ENCODE results near the gene GNAO1. TPM values are rescaled to one million over a fixed set of nuclear protein-coding genes. Genes with fewer than 3 reads are reported as not detected.

The GNAO1 gene
- total RNA-seq, 1 donor, result not detected

GRCh38 chr16:56193951-56194726 lies 2.9 kb downstream of the GNAO1 start:
- H3K9me3 ChIP-seq (ENCODE audit: low read depth, low read length), result no peaks in the 10 kb centered on the region
- H3K4me3 ChIP-seq (ENCODE audit: insufficient read depth, low read length), result no peak overlapping the region
- no peak overlapping the region for H3K27ac ChIP-seq (ENCODE audit: low read depth, low read length)
- H3K4me1 ChIP-seq (ENCODE audit: insufficient read depth, low read length), result no peaks in the 10 kb centered on the region
- H4K20me1 ChIP-seq (ENCODE audit: insufficient read depth, low read length), result no peaks in the 10 kb centered on the region
- H3K79me2 ChIP-seq (ENCODE audit: insufficient read depth, low read length), result no peaks in the 10 kb centered on the region
- H3K36me3 ChIP-seq (ENCODE audit: insufficient read depth, low read length), result no peaks in the 10 kb centered on the region
- no peak for TF ChIP-seq CTCF (IDR thresholded peaks at IDR 0.05; ENCODE audit: extremely low read depth, low read depth, low read length)
- peaks cover 53% of the 10 kb centered on the region for H3K27me3 ChIP-seq (ENCODE audit: insufficient read depth, low read length)
- peak; percentile 88 for DNase-seq (ENCODE audit: insufficient read length, low spot score, missing footprints)
- H3K4me2 ChIP-seq (ENCODE audit: insufficient read depth, low read length), result no peak overlapping the region
- no peak overlapping the region for H2AFZ ChIP-seq (ENCODE audit: low read length)

DNA sequence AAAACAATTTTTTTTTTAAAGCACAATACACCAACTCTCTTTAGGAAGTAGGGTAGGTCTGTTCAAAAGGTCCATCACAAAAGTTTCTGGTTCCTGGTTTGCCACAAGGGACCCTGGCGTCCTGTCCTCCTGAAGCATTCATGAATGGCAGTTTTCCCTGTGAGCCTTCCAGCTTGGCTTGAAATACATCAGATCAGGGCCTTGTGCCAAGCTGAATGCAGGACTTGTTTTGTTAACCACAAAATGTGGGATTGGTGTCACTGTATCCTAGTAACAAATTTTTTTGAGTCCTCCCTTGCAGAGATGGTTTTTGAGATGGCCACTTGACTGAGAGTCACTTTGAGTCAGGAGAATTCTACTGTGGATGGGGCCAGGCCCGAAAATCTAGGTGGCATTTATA lies 3.9 kb downstream of the GNAO1 start:
- peaks cover 44% of the 10 kb centered on the region for H3K27me3 ChIP-seq (ENCODE audit: insufficient read depth, low read length)
- no peak overlapping the region for H3K4me3 ChIP-seq (ENCODE audit: insufficient read depth, low read length)
- no peak for TF ChIP-seq CTCF (IDR thresholded peaks at IDR 0.05; ENCODE audit: extremely low read depth, low read depth, low read length)
- H3K9me3 ChIP-seq (ENCODE audit: low read depth, low read length), result no peaks in the 10 kb centered on the region
- H4K20me1 ChIP-seq (ENCODE audit: insufficient read depth, low read length), result no peaks in the 10 kb centered on the region
- H3K27ac ChIP-seq (ENCODE audit: low read depth, low read length), result no peak overlapping the region
- H3K36me3 ChIP-seq (ENCODE audit: insufficient read depth, low read length), result no peaks in the 10 kb centered on the region
- no peaks in the 10 kb centered on the region for H3K4me1 ChIP-seq (ENCODE audit: insufficient read depth, low read length)
- no peaks in the 10 kb centered on the region for H3K79me2 ChIP-seq (ENCODE audit: insufficient read depth, low read length)
- H2AFZ ChIP-seq (ENCODE audit: low read length), result no peak overlapping the region
- no peak overlapping the region for H3K4me2 ChIP-seq (ENCODE audit: insufficient read depth, low read length)
- no peak for DNase-seq (ENCODE audit: insufficient read length, low spot score, missing footprints)

- Histone ChIP-seq H3K4me2 (ENCODE audit: insufficient read depth, low read length) (no peak overlapping the region), H3K27me3 (ENCODE audit: insufficient read depth, low read length) (peaks cover 37% of the 10 kb centered on the region), H2AFZ (ENCODE audit: low read length) (no peak overlapping the region), H3K4me1 (ENCODE audit: insufficient read depth, low read length) (no peaks in the 10 kb centered on the region), H3K4me3 (ENCODE audit: insufficient read depth, low read length) (no peak overlapping the region), H3K79me2 (ENCODE audit: insufficient read depth, low read length) (no peaks in the 10 kb centered on the region), H3K36me3 (ENCODE audit: insufficient read depth, low read length) (no peaks in the 10 kb centered on the region), H4K20me1 (ENCODE audit: insufficient read depth, low read length) (no peaks in the 10 kb centered on the region), H3K9me3 (ENCODE audit: low read depth, low read length) (no peaks in the 10 kb centered on the region), H3K27ac (ENCODE audit: low read depth, low read length) (no peak overlapping the region)
- TF ChIP-seq CTCF (IDR thresholded peaks at IDR 0.05; ENCODE audit: extremely low read depth, low read depth, low read length), result no peak
- no peak for DNase-seq (ENCODE audit: insufficient read length, low spot score, missing footprints)
These were observed 5.1 kb downstream of the GNAO1 start for GRCh38 chr16:56196381-56196780.

- Histone ChIP-seq H3K27ac (ENCODE audit: low read depth, low read length) (no peak overlapping the region), H3K27me3 (ENCODE audit: insufficient read depth, low read length) (peaks cover 32% of the 10 kb centered on the region), H3K4me3 (ENCODE audit: insufficient read depth, low read length) (no peak overlapping the region), H3K9me3 (ENCODE audit: low read depth, low read length) (no peaks in the 10 kb centered on the region), H3K36me3 (ENCODE audit: insufficient read depth, low read length) (no peaks in the 10 kb centered on the region), H2AFZ (ENCODE audit: low read length) (no peak overlapping the region), H3K4me1 (ENCODE audit: insufficient read depth, low read length) (no peaks in the 10 kb centered on the region), H3K79me2 (ENCODE audit: insufficient read depth, low read length) (no peaks in the 10 kb centered on the region), H4K20me1 (ENCODE audit: insufficient read depth, low read length) (no peaks in the 10 kb centered on the region), H3K4me2 (ENCODE audit: insufficient read depth, low read length) (no peak overlapping the region)
- TF ChIP-seq CTCF (IDR thresholded peaks at IDR 0.05; ENCODE audit: extremely low read depth, low read depth, low read length), result no peak
- DNase-seq (ENCODE audit: insufficient read length, low spot score, missing footprints), result no peak
These were observed 6.1 kb downstream of the GNAO1 start for GRCh38 chr16:56197192-56197992.

Data from osteoblast (primary cell).